Right cardiac atrium (tissue), 5 donors: ENCODE results near the gene OLFML3. TPM values are rescaled to one million over a fixed set of nuclear protein-coding genes. Genes with fewer than 3 reads are reported as not detected.
A peak's percentile ranks its signal among the peaks of the same experiment; 100 is the strongest.

Experiments used
- ATAC-seq, 2 donors: fragments of 200-7000 bp; cut with Tn5 transposase; one replicate each; pipeline versions ENCODE4 v1.8.0 to v1.9.1; 2020; ENCODE audit warnings: moderate library complexity in 2 of 2, mild to moderate bottlenecking in 1 of 2
- DNase-seq, 3 donors: peaks; one replicate each; pipeline ENCODE4 v3.0.0-alpha.2; 2020
- H3K27ac ChIP-seq: one replicate; pipeline ENCODE4 v1.5.1; 2013; ENCODE audit warnings: mild to moderate bottlenecking, low read length, control low read depth, moderate library complexity
- H3K27me3 ChIP-seq: one replicate; pipeline ENCODE4 v1.6.1; 2013; ENCODE audit not compliant: control insufficient read depth, insufficient read depth
- H3K4me1 ChIP-seq: one replicate; pipeline ENCODE4 v1.6.1; 2013; ENCODE audit warnings: low read length; ENCODE audit not compliant: control insufficient read depth, insufficient read depth
- H3K4me3 ChIP-seq: one replicate; pipeline ENCODE4 v1.5.1; 2013; ENCODE audit warnings: low read length, control low read depth
- H3K9me3 ChIP-seq: one replicate; pipeline ENCODE4 v1.6.1; 2013; ENCODE audit warnings: low read length; ENCODE audit not compliant: control insufficient read depth
- WGBS: extraction: QIAGEN DNeasy Blood & Tissue Kit; methylation state at CpG from one replicate; pipeline ENCODE4 v1.1.7; 2013; 5-methylcytosine and 5-hydroxymethylcytosine counted together
- intact Hi-C, 4 donors: fragments of 100-400 bp; cut with DNase I; formaldehyde crosslinking; loops; one replicate each; pipeline versions ENCODE4 v1.11.0 to v1.14.0; 2022 to 2023
- long read RNA-seq, 4 donors: library from polyadenylated mRNA; unstranded; transcript quantifications; one replicate each; pipeline ENCODE4 v2.0.0, GENCODE V29; 2020 to 2021
- polyA plus RNA-seq: library from polyadenylated mRNA; stranded (reverse); fragments of 200-250 nt; gene quantifications from one replicate; pipeline ENCODE4 v1.2.3, GENCODE V29; 2013
- total RNA-seq, 4 donors: library from RNA; stranded (reverse); fragmentation: NEBNext Ultra II Directional; extraction: Animal tissue kit (Norgen Biotek cat#: 25700); gene quantifications; one replicate each; pipeline ENCODE4 v1.2.1, GENCODE V29; 2021
- donor health status: healthy with polysubstance abuse.
- donor health status: DM: no; HTN: yes; CAD: no.
- donor health status: DM: no; HTN: no; CAD: no.
- donor health status: DM: no; HTN: yes; CAD: no; lungs with severe emphysema.
- donor health status: DM: yes; HTN: yes; CAD: no.

The OLFML3 gene
- 10 to 100 TPM; 25.8 to 33.9 (median 31.6) TPM for total RNA-seq
- polyA plus RNA-seq: 27.5 TPM
- long read RNA-seq, donor 1, transcript OLFML3-201 (3 exons, 1,780 nt): major isoform, 20 of 22 reads
- long read RNA-seq, donor 1, partial matches to known transcripts: 2 of 22 reads
- long read RNA-seq, donor 1, other reads (novel, unspliced or antisense): 0 of 22 reads
- long read RNA-seq, donor 2, partial matches to known transcripts: 0 of 24 reads
- long read RNA-seq, donor 2, other reads (novel, unspliced or antisense): 21 of 24 reads
- long read RNA-seq, donor 3, transcript OLFML3-201 (3 exons, 1,780 nt): major isoform, 25 of 28 reads
- long read RNA-seq, donor 3, partial matches to known transcripts: 3 of 28 reads
- long read RNA-seq, donor 3, other reads (novel, unspliced or antisense): 0 of 28 reads
- long read RNA-seq, donor 4, transcript OLFML3-201 (3 exons, 1,780 nt): major isoform, 24 of 31 reads
- long read RNA-seq, donor 4, partial matches to known transcripts: 0 of 31 reads
- long read RNA-seq, donor 4, other reads (novel, unspliced or antisense): 7 of 31 reads

GRCh38 chr1:113978863-113979702 lies at the start of gene OLFML3:
OLFML3 (plus strand) TSS chr1:113979474; CDS start chr1:113979517, 43 bp downstream.
- H3K4me3 ChIP-seq: peak within 1 kb of the TSS; percentile 16
- no peaks in the 10 kb centered on the region for H3K9me3 ChIP-seq
- peaks cover 6% of the 10 kb centered on the region for H3K4me1 ChIP-seq
- peak within 1 kb of the TSS; percentile 53 for H3K27ac ChIP-seq
- 23% methylated on average over 13 of the region's 13 CpGs for WGBS
- peak; percentile 78 to 79 for ATAC-seq
- no peaks in the 10 kb centered on the region for H3K27me3 ChIP-seq
- peak; percentile 85 to 95 (median 91) for DNase-seq
- intact Hi-C loops: loop anchor here in 3 of 4 donors (2.0 to 5.0 kb wide), 2 partner anchors 303 to 304 kb away; no protein-coding TSS in a partner anchor

GRCh38 chr1:113929750-113930498 lies 49.4 kb upstream of the OLFML3 start:
- ATAC-seq: peak; percentile 47 to 57
- peak overlapping the region; percentile 76 for H3K4me3 ChIP-seq
- H3K4me1 ChIP-seq: peaks cover 3% of the 10 kb centered on the region
- peak; percentile 53 to 81 (median 76) for DNase-seq
- WGBS: under 1% methylated on average over 64 of the region's 64 CpGs
- H3K9me3 ChIP-seq: no peaks in the 10 kb centered on the region
- H3K27ac ChIP-seq: peak overlapping the region; percentile 77
- H3K27me3 ChIP-seq: no peaks in the 10 kb centered on the region
- intact Hi-C loops: loop anchor here in 2 of 4 donors (2.0 kb wide), 1 partner anchor 25 kb away; the partner anchor contains the start of genes AP4B1 (in 2 of the 2) and DCLRE1B (in 2 of the 2)

GRCh38 chr1:113930499-113931161 lies 48.6 kb upstream of the OLFML3 start:
- Histone ChIP-seq H3K4me1 (peaks cover 3% of the 10 kb centered on the region), H3K27ac (peak overlapping the region; percentile 77), H3K9me3 (no peaks in the 10 kb centered on the region), H3K4me3 (peak overlapping the region; percentile 76), H3K27me3 (no peaks in the 10 kb centered on the region)
- intact Hi-C loops: loop anchor here in 1 of 4 donors (2.0 kb wide), 1 partner anchor 26 kb away; the partner anchor contains the start of genes AP4B1 and DCLRE1B
- WGBS: 2% methylated on average over 8 of the region's 8 CpGs
- DNase-seq (peak in 1 of 3 donors; percentile 48), ATAC-seq (peak; percentile 4 to 30)

- peaks cover 3% of the 10 kb centered on the region for H3K4me1 ChIP-seq
Measured at GRCh38 chr1:113931451-113931851, 47.8 kb upstream of the OLFML3 start.

GRCh38 chr1:113934006-113934405 lies 45.3 kb upstream of the OLFML3 start:
- intact Hi-C loops: no loop called here
- no peaks in the 10 kb centered on the region for H3K27me3 ChIP-seq
- ATAC-seq: no peak
- no peak for DNase-seq
- no peak overlapping the region for H3K27ac ChIP-seq
- H3K4me3 ChIP-seq: no peak overlapping the region
- H3K9me3 ChIP-seq: no peaks in the 10 kb centered on the region
- H3K4me1 ChIP-seq: peaks cover 10% of the 10 kb centered on the region

More at GRCh38 chr1:113931451-113931851, 47.8 kb upstream of the OLFML3 start:
- Histone ChIP-seq H3K27me3 (no peaks in the 10 kb centered on the region), H3K4me3 (peak overlapping the region; percentile 30), H3K9me3 (no peaks in the 10 kb centered on the region), H3K27ac (no peak overlapping the region)
- ATAC-seq (no peak), DNase-seq (no peak)
- WGBS: 15% methylated on average over 3 of the region's 3 CpGs
- intact Hi-C loops: loop anchor here in 1 of 4 donors (2.0 kb wide), 1 partner anchor 27 kb away; the partner anchor contains the start of genes AP4B1 and DCLRE1B

GRCh38 chr1:113934511-113935055 lies 44.7 kb upstream of the OLFML3 start:
- Histone ChIP-seq H3K27ac (no peak overlapping the region), H3K9me3 (no peaks in the 10 kb centered on the region), H3K4me3 (no peak overlapping the region), H3K4me1 (peaks cover 10% of the 10 kb centered on the region), H3K27me3 (no peaks in the 10 kb centered on the region)
- intact Hi-C loops: no loop called here
- no peak for ATAC-seq
- no peak for DNase-seq
- 63% methylated on average over 5 of the region's 5 CpGs for WGBS

GRCh38 chr1:113935176-113935575 lies 44.1 kb upstream of the OLFML3 start:
- Histone ChIP-seq H3K9me3 (no peaks in the 10 kb centered on the region), H3K27me3 (no peaks in the 10 kb centered on the region), H3K4me1 (peaks cover 10% of the 10 kb centered on the region), H3K4me3 (no peak overlapping the region), H3K27ac (no peak overlapping the region)
- 98% methylated on average over 1 of the region's 1 CpG for WGBS
- ATAC-seq (no peak), DNase-seq (no peak)
- intact Hi-C loops: no loop called here

GRCh38 chr1:113935970-113936369 lies 43.3 kb upstream of the OLFML3 start:
- no peak for ATAC-seq
- Histone ChIP-seq H3K27me3 (no peaks in the 10 kb centered on the region), H3K9me3 (no peaks in the 10 kb centered on the region), H3K27ac (no peak overlapping the region), H3K4me1 (peaks cover 10% of the 10 kb centered on the region), H3K4me3 (no peak overlapping the region)
- 58% methylated on average over 1 of the region's 1 CpG for WGBS
- no peak for DNase-seq
- intact Hi-C loops: no loop called here

- Histone ChIP-seq H3K27ac (no peak overlapping the region), H3K4me3 (no peak overlapping the region), H3K27me3 (no peaks in the 10 kb centered on the region), H3K9me3 (no peaks in the 10 kb centered on the region), H3K4me1 (peaks cover 10% of the 10 kb centered on the region)
- intact Hi-C loops: no loop called here
- DNase-seq: no peak
- no peak for ATAC-seq
- WGBS: 71% methylated on average over 1 of the region's 1 CpG
Measured at GRCh38 chr1:113937146-113937545, 42.1 kb upstream of the OLFML3 start.
